ENCODE measurements around the gene DNER.

The DNER gene

DNA sequence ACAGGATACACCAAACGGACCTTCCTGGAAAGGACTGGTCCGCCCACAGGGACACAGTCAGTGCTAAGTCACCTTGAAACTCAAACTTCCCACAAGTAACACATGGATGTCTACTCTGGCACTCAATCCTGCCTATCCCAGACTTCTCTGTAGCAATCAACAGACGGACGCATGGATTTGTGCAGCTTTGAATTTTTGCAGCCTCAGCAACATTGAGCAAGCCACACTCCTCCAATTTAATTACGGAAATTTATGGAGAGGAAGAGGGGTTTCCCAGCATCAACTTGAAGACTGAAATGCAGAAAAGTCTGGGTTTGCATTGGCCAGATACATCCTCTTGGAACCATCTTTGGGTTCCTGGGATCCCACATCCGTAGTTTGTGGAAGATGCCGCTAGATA lies 26.2 kb downstream of the DNER start:
- no peaks in the 10 kb centered on the region for H3K4me1 ChIP-seq (ENCODE audit: control insufficient read depth, low read depth, low read length)

GRCh38 chr2:229686122-229686919 lies 28.0 kb downstream of the DNER start:
- H3K4me3 ChIP-seq (ENCODE audit: low read length), result no peak overlapping the region
- no peaks in the 10 kb centered on the region for H3K9me3 ChIP-seq (ENCODE audit: control insufficient read depth, low read depth, low read length)
- no peaks in the 10 kb centered on the region for H3K27me3 ChIP-seq (ENCODE audit: control insufficient read depth, insufficient read depth, low read length)
- H3K36me3 ChIP-seq (ENCODE audit: control insufficient read depth, low read depth, low read length), result no peaks in the 10 kb centered on the region
- H3K9ac ChIP-seq (ENCODE audit: low read length), result no peak overlapping the region
- no peak overlapping the region for H3K27ac ChIP-seq (ENCODE audit: low read length)
- no peaks in the 10 kb centered on the region for H3K4me1 ChIP-seq (ENCODE audit: control insufficient read depth, low read depth, low read length)

More for the DNA sequence above, 26.2 kb downstream of the DNER start:
- Histone ChIP-seq H3K27ac (ENCODE audit: low read length) (no peak overlapping the region), H3K9me3 (ENCODE audit: control insufficient read depth, low read depth, low read length) (no peaks in the 10 kb centered on the region), H3K4me3 (ENCODE audit: low read length) (no peak overlapping the region), H3K27me3 (ENCODE audit: control insufficient read depth, insufficient read depth, low read length) (no peaks in the 10 kb centered on the region), H3K9ac (ENCODE audit: low read length) (no peak overlapping the region), H3K36me3 (ENCODE audit: control insufficient read depth, low read depth, low read length) (no peaks in the 10 kb centered on the region)

- Histone ChIP-seq H3K4me1 (ENCODE audit: control insufficient read depth, low read depth, low read length) (no peaks in the 10 kb centered on the region), H3K36me3 (ENCODE audit: control insufficient read depth, low read depth, low read length) (no peaks in the 10 kb centered on the region), H3K9ac (ENCODE audit: low read length) (no peak overlapping the region), H3K27ac (ENCODE audit: low read length) (no peak overlapping the region), H3K9me3 (ENCODE audit: control insufficient read depth, low read depth, low read length) (no peaks in the 10 kb centered on the region), H3K27me3 (ENCODE audit: control insufficient read depth, insufficient read depth, low read length) (no peaks in the 10 kb centered on the region), H3K4me3 (ENCODE audit: low read length) (no peak overlapping the region)
Observed at GRCh38 chr2:229684942-229685562, 29.3 kb downstream of the DNER start.

- no peaks in the 10 kb centered on the region for H3K4me1 ChIP-seq (ENCODE audit: control insufficient read depth, low read depth, low read length)
- H3K27me3 ChIP-seq (ENCODE audit: control insufficient read depth, insufficient read depth, low read length), result no peaks in the 10 kb centered on the region
- H3K36me3 ChIP-seq (ENCODE audit: control insufficient read depth, low read depth, low read length), result no peaks in the 10 kb centered on the region
- H3K4me3 ChIP-seq (ENCODE audit: low read length), result no peak overlapping the region
- no peak overlapping the region for H3K9ac ChIP-seq (ENCODE audit: low read length)
- H3K27ac ChIP-seq (ENCODE audit: low read length), result no peak overlapping the region
- H3K9me3 ChIP-seq (ENCODE audit: control insufficient read depth, low read depth, low read length), result no peaks in the 10 kb centered on the region
Observed at GRCh38 chr2:229679393-229680125, 34.8 kb downstream of the DNER start.

DNA sequence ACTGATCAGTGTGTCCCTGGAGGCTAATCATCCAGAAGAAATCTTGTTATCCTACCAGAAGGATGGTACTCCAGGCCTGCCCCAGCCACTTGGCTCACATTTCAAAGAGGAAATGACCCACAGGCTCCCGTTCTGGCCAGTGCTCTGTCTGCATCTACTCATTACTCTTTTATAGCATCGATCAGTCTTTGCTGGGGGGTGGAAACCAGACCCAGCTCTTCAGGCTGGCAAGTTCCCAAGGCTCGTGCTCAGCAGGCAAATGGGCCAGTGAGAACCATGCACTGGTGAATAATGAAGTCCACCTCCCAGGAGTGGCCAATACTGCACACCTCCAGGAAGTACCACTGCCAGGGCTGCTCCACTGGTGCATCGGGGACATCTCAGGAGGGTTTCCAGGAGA lies 38.8 kb downstream of the DNER start:
- H3K4me1 ChIP-seq (ENCODE audit: control insufficient read depth, low read depth, low read length), result no peaks in the 10 kb centered on the region
- H3K27me3 ChIP-seq (ENCODE audit: control insufficient read depth, insufficient read depth, low read length), result no peaks in the 10 kb centered on the region
- H3K9me3 ChIP-seq (ENCODE audit: control insufficient read depth, low read depth, low read length), result no peaks in the 10 kb centered on the region
- H3K4me3 ChIP-seq (ENCODE audit: low read length), result no peak overlapping the region
- no peaks in the 10 kb centered on the region for H3K36me3 ChIP-seq (ENCODE audit: control insufficient read depth, low read depth, low read length)
- no peak overlapping the region for H3K9ac ChIP-seq (ENCODE audit: low read length)
- no peak overlapping the region for H3K27ac ChIP-seq (ENCODE audit: low read length)

DNA sequence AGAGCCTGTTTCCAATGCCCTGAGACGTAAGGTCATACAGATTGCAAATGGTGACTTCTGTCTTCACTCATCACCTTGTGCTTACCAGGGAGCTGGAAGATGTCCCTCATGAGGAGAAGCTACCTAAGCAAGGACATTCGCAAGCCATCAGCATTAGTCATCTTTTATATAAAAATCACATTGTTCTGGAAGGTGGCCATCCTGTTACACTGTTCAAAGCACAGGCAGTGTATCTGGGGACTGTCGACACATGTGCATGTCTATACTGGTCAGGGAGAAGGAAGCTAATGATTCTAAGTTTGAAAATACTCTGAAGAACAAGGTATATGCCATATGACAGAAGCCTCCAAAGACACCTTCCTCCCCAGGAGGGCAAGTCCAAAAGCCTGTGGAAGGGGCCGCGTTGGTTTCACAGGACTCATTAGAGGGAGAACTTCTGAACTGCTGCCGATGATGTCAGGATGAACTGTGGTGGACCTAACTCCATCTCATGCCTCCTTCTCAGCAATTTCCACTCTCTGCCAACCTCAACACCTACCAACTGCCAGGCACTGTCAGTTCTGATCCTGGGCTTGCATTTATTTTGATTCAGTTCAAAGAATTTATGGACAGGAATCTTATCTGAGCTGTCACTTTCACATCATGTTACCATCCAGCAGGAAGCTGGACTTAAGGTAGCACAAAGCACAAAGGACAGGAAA lies 39.4 kb downstream of the DNER start:
- no peaks in the 10 kb centered on the region for H3K27me3 ChIP-seq (ENCODE audit: control insufficient read depth, insufficient read depth, low read length)
- no peaks in the 10 kb centered on the region for H3K36me3 ChIP-seq (ENCODE audit: control insufficient read depth, low read depth, low read length)
- H3K27ac ChIP-seq (ENCODE audit: low read length), result no peak overlapping the region

GRCh38 chr2:229673676-229674075 lies 40.7 kb downstream of the DNER start:
- no peaks in the 10 kb centered on the region for H3K9me3 ChIP-seq (ENCODE audit: control insufficient read depth, low read depth, low read length)
- no peaks in the 10 kb centered on the region for H3K4me1 ChIP-seq (ENCODE audit: control insufficient read depth, low read depth, low read length)
- no peaks in the 10 kb centered on the region for H3K36me3 ChIP-seq (ENCODE audit: control insufficient read depth, low read depth, low read length)
- H3K4me3 ChIP-seq (ENCODE audit: low read length), result no peak overlapping the region
- no peaks in the 10 kb centered on the region for H3K27me3 ChIP-seq (ENCODE audit: control insufficient read depth, insufficient read depth, low read length)
- H3K27ac ChIP-seq (ENCODE audit: low read length), result no peak overlapping the region
- no peak overlapping the region for H3K9ac ChIP-seq (ENCODE audit: low read length)

More for the DNA sequence above, 39.4 kb downstream of the DNER start:
- no peaks in the 10 kb centered on the region for H3K9me3 ChIP-seq (ENCODE audit: control insufficient read depth, low read depth, low read length)
- no peak overlapping the region for H3K9ac ChIP-seq (ENCODE audit: low read length)
- no peak overlapping the region for H3K4me3 ChIP-seq (ENCODE audit: low read length)
- no peaks in the 10 kb centered on the region for H3K4me1 ChIP-seq (ENCODE audit: control insufficient read depth, low read depth, low read length)

- Histone ChIP-seq H3K27me3 (ENCODE audit: control insufficient read depth, insufficient read depth, low read length) (no peaks in the 10 kb centered on the region), H3K4me3 (ENCODE audit: low read length) (no peak overlapping the region), H3K9ac (ENCODE audit: low read length) (no peak overlapping the region), H3K27ac (ENCODE audit: low read length) (no peak overlapping the region), H3K4me1 (ENCODE audit: control insufficient read depth, low read depth, low read length) (no peaks in the 10 kb centered on the region), H3K9me3 (ENCODE audit: control insufficient read depth, low read depth, low read length) (no peaks in the 10 kb centered on the region), H3K36me3 (ENCODE audit: control insufficient read depth, low read depth, low read length) (no peaks in the 10 kb centered on the region)
Observed at GRCh38 chr2:229672021-229672420, 42.3 kb downstream of the DNER start.

GRCh38 chr2:229669841-229670240 lies 44.5 kb downstream of the DNER start:
- no peaks in the 10 kb centered on the region for H3K9me3 ChIP-seq (ENCODE audit: control insufficient read depth, low read depth, low read length)
- no peaks in the 10 kb centered on the region for H3K27me3 ChIP-seq (ENCODE audit: control insufficient read depth, insufficient read depth, low read length)
- no peaks in the 10 kb centered on the region for H3K4me1 ChIP-seq (ENCODE audit: control insufficient read depth, low read depth, low read length)
- H3K9ac ChIP-seq (ENCODE audit: low read length), result no peak overlapping the region
- no peak overlapping the region for H3K27ac ChIP-seq (ENCODE audit: low read length)
- no peaks in the 10 kb centered on the region for H3K36me3 ChIP-seq (ENCODE audit: control insufficient read depth, low read depth, low read length)
- no peak overlapping the region for H3K4me3 ChIP-seq (ENCODE audit: low read length)

GRCh38 chr2:229666811-229667210 lies 47.5 kb downstream of the DNER start:
- no peaks in the 10 kb centered on the region for H3K4me1 ChIP-seq (ENCODE audit: control insufficient read depth, low read depth, low read length)
- H3K9me3 ChIP-seq (ENCODE audit: control insufficient read depth, low read depth, low read length), result no peaks in the 10 kb centered on the region
- H3K27ac ChIP-seq (ENCODE audit: low read length), result no peak overlapping the region
- H3K27me3 ChIP-seq (ENCODE audit: control insufficient read depth, insufficient read depth, low read length), result no peaks in the 10 kb centered on the region
- H3K9ac ChIP-seq (ENCODE audit: low read length), result no peak overlapping the region
- no peak overlapping the region for H3K4me3 ChIP-seq (ENCODE audit: low read length)
- H3K36me3 ChIP-seq (ENCODE audit: control insufficient read depth, low read depth, low read length), result no peaks in the 10 kb centered on the region

DNA sequence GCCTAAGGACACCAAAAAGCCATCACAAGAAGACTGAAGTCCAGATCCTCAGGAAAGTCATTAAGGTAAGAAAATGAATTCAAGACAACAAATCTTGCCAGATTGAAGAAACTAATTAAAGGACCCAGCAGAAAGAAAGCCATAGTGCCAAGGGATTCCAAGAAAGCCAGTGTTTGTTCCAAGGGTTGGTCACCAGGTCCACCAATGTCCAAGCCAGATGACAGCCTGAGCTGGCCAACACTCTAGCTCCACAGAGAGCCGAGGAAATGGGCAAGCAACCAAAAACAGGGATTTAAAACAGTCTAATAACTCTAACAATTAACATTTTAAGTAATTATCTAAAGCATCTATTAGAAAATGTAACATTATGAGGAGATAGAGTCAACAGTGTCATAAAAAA lies 49.2 kb downstream of the DNER start:
- Histone ChIP-seq H3K36me3 (ENCODE audit: control insufficient read depth, low read depth, low read length) (no peaks in the 10 kb centered on the region), H3K4me1 (ENCODE audit: control insufficient read depth, low read depth, low read length) (no peaks in the 10 kb centered on the region), H3K27ac (ENCODE audit: low read length) (no peak overlapping the region), H3K27me3 (ENCODE audit: control insufficient read depth, insufficient read depth, low read length) (no peaks in the 10 kb centered on the region), H3K9me3 (ENCODE audit: control insufficient read depth, low read depth, low read length) (no peaks in the 10 kb centered on the region), H3K4me3 (ENCODE audit: low read length) (no peak overlapping the region), H3K9ac (ENCODE audit: low read length) (no peak overlapping the region)

All from iPS-18a (cell line).